Left renal cortex interstitium (tissue), 4 donors: Measurements from ENCODE around the gene TMPRSS5. TPM values are rescaled to one million over a fixed set of nuclear protein-coding genes. Genes with fewer than 3 reads are reported as not detected.

ENCODE experiments used
- DNase-seq, 4 donors: peaks; one replicate each; pipeline ENCODE4 v3.0.0-alpha.2; 2013; ENCODE audit warnings: low read depth in 4 of 4, low spot score in 2 of 4, missing footprints in 1 of 4
- polyA plus RNA-seq, 4 donors: library from polyadenylated mRNA; unstranded; fragments of 120-200 nt; gene quantifications; one replicate each; pipeline ENCODE4 v1.2.1, GENCODE V29; 2013; ENCODE audit not compliant: insufficient read length in 4 of 4

TMPRSS5 gene
- polyA plus RNA-seq, 4 donors: 0.57 to 2.1 (median 1.5) TPM

DNA sequence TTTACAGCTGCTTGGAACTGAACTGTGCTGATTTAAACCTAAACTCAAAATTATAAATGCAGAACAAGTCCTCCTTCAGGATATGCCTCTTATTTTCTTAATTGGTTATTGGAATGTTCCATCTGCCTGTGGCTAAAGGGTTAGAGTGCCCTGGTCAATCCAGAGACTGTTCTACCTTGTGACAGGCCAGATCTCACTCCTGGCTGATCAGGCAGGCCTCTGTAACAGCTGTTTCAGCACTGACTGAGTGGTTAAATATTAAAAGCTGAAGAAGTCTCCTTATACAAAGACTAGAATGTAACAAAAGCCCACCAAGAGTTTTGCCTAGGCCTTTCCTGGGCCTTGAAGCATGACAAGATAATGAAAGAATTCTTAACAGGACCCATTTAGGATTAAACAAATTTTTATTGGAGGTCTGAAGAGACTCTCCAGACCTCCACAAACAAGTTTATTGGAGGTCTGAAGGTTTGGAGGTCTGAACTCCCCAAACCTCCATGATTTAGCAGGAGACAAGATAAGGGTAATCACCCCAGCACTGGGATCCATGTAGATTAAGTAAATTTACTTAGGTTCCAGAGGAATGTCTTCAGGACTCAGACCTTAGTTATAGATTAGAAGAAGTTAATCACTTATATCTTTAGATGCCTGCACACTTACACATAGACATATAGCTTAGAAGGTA is 35.8 kb downstream of the TMPRSS5 start:
- DNase-seq: no peak

DNA sequence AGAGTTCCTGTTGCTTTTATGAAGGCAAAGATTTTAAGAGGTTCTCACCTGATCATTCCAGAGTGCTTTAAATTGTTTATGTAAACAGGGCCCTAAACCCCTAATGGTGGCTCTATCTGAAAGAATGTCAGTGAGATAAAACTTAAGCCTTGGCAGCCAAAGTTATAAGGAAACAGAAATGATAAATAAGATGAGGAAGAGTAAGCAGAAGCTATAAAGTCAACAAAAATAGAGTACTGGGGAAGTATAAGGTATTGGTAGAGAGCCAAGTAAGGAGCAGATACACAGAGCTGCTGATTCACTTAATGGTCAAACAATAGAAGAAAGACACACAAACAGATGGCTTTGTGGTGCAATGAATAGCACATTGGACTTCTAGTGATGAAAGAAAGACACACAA is 37.9 kb downstream of the TMPRSS5 start:
- no peak for DNase-seq

DNA sequence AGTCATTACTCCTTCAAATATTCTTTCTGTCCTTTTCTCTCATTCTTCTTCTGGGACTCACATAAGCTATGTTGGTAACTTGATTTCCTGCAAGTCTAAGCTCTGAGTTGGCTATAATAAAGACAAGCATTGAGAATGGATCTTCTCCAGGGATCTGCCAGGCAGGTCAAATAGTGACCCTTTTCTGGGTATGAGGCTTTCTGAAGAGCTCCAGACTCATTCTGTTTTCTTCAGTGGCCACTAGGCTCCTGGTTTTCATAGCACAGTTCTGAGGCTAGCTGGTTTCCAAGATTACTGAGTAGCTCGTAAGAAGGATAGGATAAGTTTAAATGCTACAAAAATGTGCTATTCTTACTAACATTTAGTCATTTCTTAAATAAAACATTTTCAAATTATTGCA is 38.3 kb downstream of the TMPRSS5 start:
- no peak for DNase-seq

DNA sequence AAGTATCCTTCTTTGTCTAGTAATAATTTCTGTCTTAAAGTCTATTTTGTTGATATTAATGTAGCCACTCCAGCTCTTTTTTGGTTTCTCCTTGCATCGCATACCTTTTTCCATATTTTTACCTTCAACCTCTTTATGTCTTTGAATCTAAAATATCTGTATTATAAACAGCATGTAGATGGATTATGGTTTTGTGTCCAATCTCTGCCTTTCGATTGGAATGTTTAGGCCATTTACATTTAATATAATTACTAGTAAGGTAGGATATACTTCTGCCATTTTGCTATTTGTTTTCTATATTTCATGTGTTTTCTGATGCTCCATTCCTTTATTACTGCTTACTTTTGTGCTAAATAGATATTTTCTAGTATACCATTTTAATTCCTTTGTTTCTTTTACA is 39.5 kb downstream of the TMPRSS5 start:
- DNase-seq: no peak

DNA sequence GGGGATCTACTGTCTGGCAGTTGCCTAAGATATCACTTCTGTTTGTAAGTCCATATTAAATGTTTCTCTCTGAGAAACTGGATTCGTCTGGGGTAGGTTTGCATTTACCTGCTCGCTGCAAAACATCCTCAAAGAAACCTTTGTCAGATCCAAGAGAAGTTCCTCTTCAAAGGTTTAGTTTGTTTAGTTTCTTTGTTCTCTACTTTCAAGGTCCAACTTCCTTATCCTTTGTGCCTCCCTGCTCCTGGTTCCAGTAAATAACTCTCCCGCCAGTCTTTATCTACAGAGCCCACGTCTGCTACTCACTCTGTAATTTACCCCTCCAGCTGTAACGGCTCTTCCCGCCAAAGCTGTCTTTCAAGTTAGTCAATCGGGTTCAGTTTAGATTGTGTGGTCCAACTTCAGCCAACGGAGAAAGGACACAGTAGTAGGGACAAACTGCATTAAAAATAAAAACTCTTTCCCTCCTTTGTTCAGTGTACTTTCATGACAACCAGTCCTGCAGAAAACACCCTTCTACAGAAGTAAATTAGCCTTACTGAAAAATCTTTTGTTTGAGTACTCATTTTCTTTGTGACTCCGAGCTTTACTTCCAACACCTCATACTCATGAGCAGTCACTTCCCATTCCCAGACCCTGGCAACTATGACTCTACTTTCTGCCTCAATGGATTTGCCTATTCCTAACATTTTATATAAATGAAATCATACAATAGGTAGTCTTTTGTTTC is 41.0 kb downstream of the TMPRSS5 start:
- DNase-seq: no peak

DNA sequence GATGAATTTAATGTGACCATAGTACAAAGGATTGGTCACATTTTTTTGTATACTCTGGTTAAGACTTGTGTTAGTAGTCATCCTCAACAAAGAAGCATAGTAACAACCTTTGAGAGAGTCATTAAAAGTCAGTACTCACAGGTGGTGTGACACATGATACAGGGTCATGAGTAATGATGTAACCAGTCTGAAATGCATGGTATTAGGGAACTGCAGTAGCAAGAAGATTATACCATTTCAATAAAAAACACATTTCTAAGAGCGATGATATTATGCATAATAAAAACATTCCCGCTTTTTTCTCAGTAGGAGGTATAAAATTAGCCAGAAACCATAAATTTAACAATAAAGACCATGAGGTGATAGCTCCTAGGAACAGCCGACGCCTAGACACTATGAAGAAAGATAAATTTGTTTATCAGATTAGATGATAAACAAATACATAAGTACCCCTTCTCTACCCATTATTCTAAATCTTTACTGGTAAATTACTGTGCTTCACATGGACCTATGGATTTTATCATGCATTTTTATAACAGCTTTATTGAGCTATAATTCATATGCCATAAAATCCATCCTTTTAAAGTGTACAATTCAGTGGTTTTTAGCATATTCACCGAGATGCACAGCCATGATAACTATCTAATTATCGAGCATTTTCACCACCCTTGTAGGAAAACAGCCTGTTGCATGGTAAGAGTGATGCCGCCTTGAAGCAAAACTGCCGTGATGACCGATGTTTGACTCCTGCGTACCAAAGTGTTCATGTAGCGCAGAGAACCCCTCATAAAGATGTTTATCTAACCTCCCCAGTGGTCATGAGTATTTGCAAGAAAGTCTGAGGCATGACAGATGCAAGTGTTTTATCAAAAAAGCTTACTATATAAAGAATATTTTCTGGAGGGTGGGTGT is 41.8 kb downstream of the TMPRSS5 start:
- peak in 1 of 4 donors; percentile 39 for DNase-seq

DNA sequence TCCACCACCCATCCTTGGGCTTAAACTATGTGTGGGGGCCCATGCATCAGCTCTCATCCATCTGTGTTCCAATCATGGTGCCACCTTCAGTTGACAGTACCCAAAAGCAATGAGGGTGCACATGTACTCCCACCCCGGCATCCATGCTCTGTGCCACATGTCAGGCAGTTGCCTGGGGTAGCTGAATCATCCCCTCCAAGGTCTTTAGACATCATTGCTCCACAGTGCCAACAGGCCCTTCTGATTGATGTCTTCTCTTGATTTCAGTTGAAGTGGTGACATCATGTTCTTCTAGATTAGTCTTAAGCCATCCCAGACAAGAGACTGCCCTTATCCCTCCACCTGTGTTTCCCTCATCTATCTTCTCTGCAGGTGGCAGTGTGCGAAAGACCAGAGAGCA is 42.5 kb downstream of the TMPRSS5 start:
- DNase-seq: no peak

DNA sequence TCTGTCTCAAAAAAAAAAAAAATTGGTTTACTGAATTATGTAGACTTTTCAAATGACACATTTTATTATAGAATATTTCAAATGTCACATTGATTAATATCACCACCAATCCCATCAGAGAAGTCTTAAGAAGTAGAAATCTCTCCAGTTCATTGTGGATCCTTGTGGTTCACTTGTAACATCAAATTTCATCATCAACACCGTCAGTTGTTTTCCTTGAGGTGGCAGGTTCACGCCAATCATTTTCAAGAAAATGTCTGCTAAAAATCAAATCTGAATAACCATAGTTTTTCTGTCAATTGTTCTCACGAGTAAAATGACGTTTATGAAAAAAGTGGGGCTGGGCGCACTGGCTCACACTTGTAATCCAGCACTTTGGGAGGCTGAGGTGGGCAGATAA is 50.3 kb downstream of the TMPRSS5 start:
- DNase-seq: no peak

DNA sequence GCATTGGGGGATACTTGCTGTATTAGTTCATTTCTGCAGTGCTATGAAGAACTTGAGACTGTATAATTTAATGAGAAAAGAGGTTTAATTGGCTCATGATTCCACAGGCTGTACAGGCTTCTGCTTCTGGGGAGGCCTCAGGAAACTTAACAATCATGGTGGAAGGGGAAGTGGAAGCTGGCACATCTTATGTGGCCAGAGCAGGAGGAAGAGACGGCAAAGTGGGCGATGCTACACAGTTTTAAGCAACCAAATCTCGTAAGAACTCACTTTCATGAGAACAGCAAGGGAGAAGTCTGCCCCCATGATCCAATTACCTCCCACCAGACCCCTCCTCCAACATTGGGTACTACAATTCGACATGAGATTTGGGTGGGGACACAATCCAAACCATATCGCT is 55.1 kb downstream of the TMPRSS5 start:
- no peak for DNase-seq

DNA sequence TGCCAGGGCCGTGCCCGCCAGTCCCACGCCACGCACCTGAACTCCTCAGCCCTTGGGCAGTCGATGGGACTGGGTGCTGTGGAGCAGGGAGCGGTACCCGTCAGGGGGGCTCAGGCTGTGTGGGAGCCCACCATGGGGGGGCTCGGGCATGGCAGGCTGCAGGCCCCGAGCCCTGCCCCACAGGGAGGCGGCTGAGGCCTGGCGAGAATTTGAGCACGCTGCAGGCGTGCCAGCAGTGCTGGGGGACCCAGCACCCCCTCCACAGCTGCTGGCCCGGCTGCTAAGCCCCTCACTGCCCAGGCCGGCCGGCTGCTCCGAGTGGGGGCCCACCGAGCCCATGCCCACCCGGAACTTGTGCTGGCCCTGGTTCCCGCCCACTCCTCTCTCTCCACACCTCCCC is 56.8 kb downstream of the TMPRSS5 start:
- DNase-seq: no peak

DNA sequence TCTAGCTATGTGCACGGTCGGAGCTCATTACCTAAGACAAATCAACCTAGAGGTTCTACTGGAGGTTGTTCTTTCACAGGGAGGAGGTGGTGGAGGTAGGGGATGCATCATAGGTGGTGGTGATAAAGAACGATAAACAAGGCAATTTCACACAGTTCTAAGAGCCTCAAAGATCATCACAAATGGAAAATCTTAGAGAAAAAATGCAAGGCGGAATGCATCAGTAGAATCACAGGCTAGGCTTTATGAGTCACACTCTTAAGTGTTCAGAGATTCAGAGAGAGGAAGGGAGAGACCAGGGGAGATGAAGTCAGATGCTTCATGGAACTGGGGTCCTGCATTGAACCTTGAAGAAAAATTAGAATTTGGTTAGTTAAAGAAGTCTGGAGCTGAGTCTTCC is 58.3 kb downstream of the TMPRSS5 start:
- no peak for DNase-seq

DNA sequence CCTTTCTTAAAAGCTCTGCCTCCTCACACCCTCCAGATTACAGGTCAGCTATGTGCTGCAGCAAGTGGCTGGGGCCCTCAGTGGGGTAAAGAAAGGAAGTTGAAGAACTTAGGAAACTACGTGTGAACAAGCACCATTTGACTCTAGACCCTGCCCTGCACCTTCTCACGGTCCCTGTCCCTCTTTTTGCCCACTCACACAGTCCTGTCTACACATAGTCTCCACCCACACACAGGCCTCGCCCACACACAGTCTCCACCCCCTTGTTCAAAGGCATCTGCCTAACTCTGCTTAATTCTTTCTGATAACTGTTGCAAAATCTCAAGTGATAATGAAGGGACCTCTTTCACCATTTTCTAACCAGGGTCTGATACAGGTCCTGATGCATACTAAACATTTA is 59.0 kb downstream of the TMPRSS5 start:
- DNase-seq: no peak

DNA sequence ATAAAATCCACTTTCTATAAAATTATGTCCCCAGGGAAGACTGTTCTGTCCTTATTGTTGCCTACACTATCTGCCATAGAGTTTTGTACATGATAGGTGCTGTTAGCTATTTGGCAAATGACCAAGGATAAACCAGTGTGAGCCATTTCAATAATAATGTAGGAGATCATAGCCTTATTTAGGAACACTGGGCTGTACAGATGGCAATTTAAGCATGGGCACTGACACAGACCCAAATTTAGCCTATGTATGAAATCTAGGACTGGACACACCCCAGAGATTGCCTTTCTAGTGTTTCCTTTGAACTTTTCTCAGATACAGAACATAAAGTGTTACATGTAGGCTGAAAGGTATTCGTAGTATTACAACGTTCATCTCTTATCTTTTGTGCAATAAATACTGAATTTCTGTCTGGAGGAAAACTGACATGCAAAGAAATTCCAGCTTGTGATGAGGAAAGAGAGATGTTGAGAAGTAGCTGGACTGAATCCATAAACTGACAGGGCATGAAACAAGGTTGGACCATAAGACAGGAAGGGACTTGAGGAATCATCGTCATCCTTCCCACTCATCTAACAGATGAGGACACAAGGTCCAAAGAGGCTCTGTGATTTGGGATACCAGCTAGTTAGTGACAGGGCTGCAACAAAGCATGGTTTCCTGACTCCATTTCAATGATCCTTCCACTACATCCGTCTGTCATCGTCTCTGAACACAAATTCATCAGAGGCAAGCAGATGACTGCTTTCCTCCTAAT is 60.3 kb downstream of the TMPRSS5 start:
- no peak for DNase-seq

DNA sequence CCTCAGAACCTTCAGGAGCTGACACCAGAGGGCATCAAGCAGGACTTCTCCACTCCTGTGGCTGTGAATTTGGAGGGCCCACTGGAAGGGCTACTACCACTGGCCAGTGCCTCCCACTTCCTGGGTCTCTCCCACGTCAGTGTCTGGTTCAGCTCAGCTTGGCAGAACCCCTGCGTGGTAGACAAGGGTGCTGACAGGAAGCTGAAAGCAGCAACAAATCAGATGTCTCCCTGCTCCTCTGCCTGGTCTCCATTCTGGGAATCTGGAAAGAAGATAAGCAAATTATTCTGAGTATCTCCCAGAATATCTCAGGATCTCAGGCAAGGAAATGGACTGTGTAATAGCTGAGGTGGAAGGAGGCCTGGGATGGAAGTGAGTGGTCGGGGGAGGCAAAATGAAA is 61.5 kb downstream of the TMPRSS5 start:
- no peak for DNase-seq

DNA sequence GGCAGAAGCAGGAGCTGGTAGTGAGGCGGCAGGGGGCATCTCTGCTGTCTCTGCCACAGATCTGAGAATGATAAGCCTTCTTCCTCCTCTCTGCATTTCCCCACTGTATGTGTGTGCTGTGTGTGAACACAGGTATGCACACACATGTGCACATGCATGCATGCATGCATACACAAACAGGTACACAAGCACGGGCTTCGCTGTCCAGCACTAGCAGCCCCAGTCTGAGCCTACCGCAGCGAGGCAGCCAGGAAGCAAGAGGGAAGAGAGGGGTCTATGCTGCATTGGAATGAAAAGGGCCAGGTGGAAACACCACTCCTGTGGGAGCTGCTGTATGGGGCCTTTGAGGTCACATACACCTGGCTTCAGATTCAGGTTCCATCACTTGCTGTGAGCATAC is 62.4 kb downstream of the TMPRSS5 start:
- no peak for DNase-seq

DNA sequence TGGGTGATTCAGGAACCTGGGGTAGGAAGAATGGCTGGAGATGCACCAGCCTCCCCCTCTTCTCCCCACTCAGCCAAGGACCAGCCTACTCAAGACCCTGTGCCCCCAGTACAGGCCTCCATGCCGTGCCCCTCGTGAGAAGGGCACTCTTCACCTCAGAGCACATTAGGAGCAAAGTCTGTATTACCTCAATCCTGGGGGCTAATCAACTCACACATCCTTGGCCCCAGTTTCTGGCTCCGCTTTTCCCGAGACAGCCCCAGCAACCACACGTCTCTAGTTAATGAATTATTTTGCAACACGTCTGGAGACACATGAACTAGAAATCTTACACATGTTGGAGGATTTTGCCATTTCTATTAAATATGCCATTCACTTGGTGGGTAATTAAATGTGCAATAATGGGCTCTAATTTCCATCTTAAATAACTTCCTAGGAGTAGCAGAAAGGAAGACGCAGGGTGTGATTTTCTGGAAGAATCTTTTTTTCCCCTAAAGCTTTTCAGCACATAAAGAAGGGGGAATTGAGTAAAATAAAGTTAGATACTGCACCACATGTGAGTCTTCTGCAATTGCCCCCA is 63.0 kb downstream of the TMPRSS5 start:
- no peak for DNase-seq

DNA sequence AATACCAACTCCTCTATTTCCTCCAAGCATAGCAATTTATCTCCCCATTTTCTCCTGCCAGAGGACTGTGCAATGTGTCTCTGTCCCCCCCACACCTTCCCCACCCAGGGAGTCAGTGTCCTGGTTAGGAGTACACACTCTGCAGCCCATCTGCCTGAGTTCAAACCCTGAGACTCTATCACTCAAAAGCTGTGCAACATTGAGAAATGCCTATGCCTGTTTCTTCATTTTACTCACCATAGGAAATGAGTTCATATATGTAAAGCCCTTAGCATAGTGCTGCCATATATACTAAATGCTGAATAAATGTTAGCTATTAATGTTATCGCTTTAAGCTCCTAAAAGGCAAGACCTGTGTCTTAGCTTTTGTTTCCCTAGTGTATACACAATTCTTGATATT is 64.0 kb downstream of the TMPRSS5 start:
- DNase-seq: no peak

DNA sequence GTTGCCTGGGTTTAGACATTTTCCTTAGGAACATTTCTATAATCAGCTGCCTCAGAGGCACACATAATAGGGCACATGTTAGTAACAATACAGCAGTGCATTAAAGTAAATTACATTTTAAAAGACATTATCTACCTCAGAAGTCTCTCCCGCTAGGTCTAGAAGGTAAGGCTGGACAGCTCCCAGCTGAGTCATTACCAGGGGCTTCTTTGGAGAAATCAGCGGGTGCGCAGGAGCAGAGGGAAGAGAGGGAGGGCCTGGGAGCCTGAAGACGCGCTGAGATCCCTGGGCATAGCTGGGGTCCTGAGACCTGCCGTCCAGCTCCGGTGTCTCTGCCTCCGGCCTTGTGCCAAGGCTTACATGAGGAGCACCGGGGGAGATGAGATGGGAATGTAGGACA is 67.7 kb downstream of the TMPRSS5 start:
- DNase-seq: no peak

DNA sequence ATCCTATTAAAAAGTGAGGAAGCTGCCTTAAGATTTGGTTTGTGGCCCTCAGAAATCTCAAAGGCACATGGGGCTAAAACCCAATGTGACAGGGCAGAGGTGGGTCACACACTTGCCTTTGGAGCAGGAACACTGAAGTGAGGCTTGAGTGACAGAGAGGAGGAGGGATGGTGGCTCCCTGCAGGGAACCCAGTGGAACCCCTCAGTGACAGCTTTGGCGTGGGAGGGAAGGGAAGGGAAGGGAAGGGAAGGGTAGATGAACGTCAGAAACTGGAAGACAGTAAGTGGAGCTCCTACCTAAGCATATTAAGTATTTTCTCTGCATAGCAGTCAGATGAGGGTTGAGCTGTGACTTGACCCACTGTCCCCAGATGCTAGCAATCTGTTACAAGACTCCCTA is 68.5 kb downstream of the TMPRSS5 start:
- no peak for DNase-seq
